ENCODE data around the gene PTGFRN. TPM values are rescaled to one million over a fixed set of nuclear protein-coding genes. Genes with fewer than 3 reads are reported as not detected.

Gene PTGFRN
- total RNA-seq, 1 donor from 2014 or later, result 52.9 TPM

DNA sequence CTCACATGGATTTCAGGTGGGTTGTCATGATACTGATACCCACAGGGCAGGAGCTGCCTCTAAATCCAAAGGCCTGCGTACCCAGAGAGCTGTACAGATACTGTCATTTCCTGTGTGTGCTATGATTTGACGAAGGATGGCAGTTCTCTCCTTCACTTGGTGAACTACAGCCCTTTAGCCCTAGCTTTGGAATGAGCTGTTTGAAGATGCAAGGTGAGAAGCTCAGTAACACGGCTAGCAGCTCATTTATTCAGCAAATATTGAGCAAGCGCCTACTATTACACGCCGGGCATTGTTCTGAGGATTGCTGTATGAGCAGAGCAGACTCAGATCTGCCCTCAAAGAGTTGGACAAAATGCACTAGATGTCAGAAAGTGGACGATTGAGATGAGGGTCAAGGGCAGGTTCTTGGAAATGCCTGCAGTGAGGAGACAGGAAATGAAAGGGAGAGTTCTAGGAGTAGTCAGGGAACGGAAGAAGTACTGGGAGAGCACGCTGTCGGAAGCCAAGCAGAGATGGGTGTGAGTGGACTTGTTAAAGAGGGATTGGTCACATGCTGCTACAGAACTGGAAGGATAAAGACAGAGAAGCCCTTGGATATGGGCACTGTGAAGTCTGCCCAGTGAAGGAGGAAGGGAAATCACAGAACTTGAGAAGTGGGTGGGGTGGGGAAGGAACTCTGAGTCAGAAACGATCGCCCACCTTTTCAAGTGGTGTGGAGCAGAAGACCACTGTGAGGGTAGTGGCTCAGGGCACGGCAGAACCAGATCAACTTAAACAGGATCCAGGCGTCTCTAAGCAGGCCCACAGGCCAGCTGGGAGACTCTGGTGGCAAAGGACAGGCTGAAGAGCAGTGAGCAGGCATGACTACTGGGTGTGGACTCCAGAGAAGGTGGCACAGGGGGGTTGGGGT lies 7.1 kb downstream of the PTGFRN start:
- Mint-ChIP-seq H3K9me3 (ENCODE audit: unreplicated experiment) (no peaks in the 10 kb centered on the region), H3K36me3 (ENCODE audit: unreplicated experiment) (no peaks in the 10 kb centered on the region), H3K4me1 (ENCODE audit: unreplicated experiment) (no peaks in the 10 kb centered on the region), H3K27me3 (ENCODE audit: unreplicated experiment) (no peaks in the 10 kb centered on the region), H3K27ac (ENCODE audit: unreplicated experiment) (no peak overlapping the region), H3K4me3 (ENCODE audit: unreplicated experiment) (no peak overlapping the region)
- TF ChIP-seq, protein P1, sequence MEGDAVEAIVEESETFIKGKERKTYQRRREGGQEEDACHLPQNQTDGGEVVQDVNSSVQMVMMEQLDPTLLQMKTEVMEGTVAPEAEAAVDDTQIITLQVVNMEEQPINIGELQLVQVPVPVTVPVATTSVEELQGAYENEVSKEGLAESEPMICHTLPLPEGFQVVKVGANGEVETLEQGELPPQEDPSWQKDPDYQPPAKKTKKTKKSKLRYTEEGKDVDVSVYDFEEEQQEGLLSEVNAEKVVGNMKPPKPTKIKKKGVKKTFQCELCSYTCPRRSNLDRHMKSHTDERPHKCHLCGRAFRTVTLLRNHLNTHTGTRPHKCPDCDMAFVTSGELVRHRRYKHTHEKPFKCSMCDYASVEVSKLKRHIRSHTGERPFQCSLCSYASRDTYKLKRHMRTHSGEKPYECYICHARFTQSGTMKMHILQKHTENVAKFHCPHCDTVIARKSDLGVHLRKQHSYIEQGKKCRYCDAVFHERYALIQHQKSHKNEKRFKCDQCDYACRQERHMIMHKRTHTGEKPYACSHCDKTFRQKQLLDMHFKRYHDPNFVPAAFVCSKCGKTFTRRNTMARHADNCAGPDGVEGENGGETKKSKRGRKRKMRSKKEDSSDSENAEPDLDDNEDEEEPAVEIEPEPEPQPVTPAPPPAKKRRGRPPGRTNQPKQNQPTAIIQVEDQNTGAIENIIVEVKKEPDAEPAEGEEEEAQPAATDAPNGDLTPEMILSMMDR (IDR thresholded peaks at IDR 0.05), result no peak
- DNase-seq (ENCODE audit: extremely low spot score, unreplicated experiment), result no peak

GRCh38 chr1:116918714-116919357 lies 9.1 kb downstream of the PTGFRN start:
- Mint-ChIP-seq H3K27ac (ENCODE audit: unreplicated experiment) (no peak overlapping the region), H3K4me3 (ENCODE audit: unreplicated experiment) (no peak overlapping the region), H3K9me3 (ENCODE audit: unreplicated experiment) (no peaks in the 10 kb centered on the region), H3K36me3 (ENCODE audit: unreplicated experiment) (no peaks in the 10 kb centered on the region), H3K4me1 (ENCODE audit: unreplicated experiment) (peaks cover 4% of the 10 kb centered on the region), H3K27me3 (ENCODE audit: unreplicated experiment) (no peaks in the 10 kb centered on the region)
- TF ChIP-seq, protein P1 (IDR thresholded peaks at IDR 0.05), result no peak
- no peak for DNase-seq (ENCODE audit: extremely low spot score, unreplicated experiment)

- DNase-seq (ENCODE audit: extremely low spot score, unreplicated experiment), result no peak
- no peak overlapping the region for H3K27ac Mint-ChIP-seq (ENCODE audit: unreplicated experiment)
- no peaks in the 10 kb centered on the region for H3K36me3 Mint-ChIP-seq (ENCODE audit: unreplicated experiment)
- no peak overlapping the region for H3K4me3 Mint-ChIP-seq (ENCODE audit: unreplicated experiment)
- H3K27me3 Mint-ChIP-seq (ENCODE audit: unreplicated experiment), result no peaks in the 10 kb centered on the region
- H3K4me1 Mint-ChIP-seq (ENCODE audit: unreplicated experiment), result peaks cover 4% of the 10 kb centered on the region
- TF ChIP-seq, protein P1 (IDR thresholded peaks at IDR 0.05), result no peak
- H3K9me3 Mint-ChIP-seq (ENCODE audit: unreplicated experiment), result no peaks in the 10 kb centered on the region
Measured at GRCh38 chr1:116919802-116920201, 10.1 kb downstream of the PTGFRN start.

GRCh38 chr1:116920211-116920610 lies 10.5 kb downstream of the PTGFRN start:
- no peak for DNase-seq (ENCODE audit: extremely low spot score, unreplicated experiment)
- H3K27ac Mint-ChIP-seq (ENCODE audit: unreplicated experiment), result no peak overlapping the region
- no peaks in the 10 kb centered on the region for H3K36me3 Mint-ChIP-seq (ENCODE audit: unreplicated experiment)
- H3K9me3 Mint-ChIP-seq (ENCODE audit: unreplicated experiment), result no peaks in the 10 kb centered on the region
- TF ChIP-seq, protein P1 (IDR thresholded peaks at IDR 0.05), result no peak
- H3K4me3 Mint-ChIP-seq (ENCODE audit: unreplicated experiment), result no peak overlapping the region
- peaks cover 4% of the 10 kb centered on the region for H3K4me1 Mint-ChIP-seq (ENCODE audit: unreplicated experiment)
- no peaks in the 10 kb centered on the region for H3K27me3 Mint-ChIP-seq (ENCODE audit: unreplicated experiment)

GRCh38 chr1:116921301-116921885 lies 11.7 kb downstream of the PTGFRN start:
- H3K27ac Mint-ChIP-seq (ENCODE audit: unreplicated experiment), result no peak overlapping the region
- DNase-seq (ENCODE audit: extremely low spot score, unreplicated experiment), result no peak
- TF ChIP-seq, protein P1 (IDR thresholded peaks at IDR 0.05), result no peak
- H3K27me3 Mint-ChIP-seq (ENCODE audit: unreplicated experiment), result no peaks in the 10 kb centered on the region
- no peaks in the 10 kb centered on the region for H3K9me3 Mint-ChIP-seq (ENCODE audit: unreplicated experiment)
- H3K4me3 Mint-ChIP-seq (ENCODE audit: unreplicated experiment), result no peak overlapping the region
- H3K4me1 Mint-ChIP-seq (ENCODE audit: unreplicated experiment), result peaks cover 4% of the 10 kb centered on the region
- no peaks in the 10 kb centered on the region for H3K36me3 Mint-ChIP-seq (ENCODE audit: unreplicated experiment)

All from osteocyte (in vitro differentiated cells).